GM23338 (cell line): ENCODE data around the gene AIRE. TPM values are rescaled to one million over a fixed set of nuclear protein-coding genes. Genes with fewer than 3 reads are reported as not detected.

ENCODE experiments used
- ATAC-seq: fragments of 200-7000 bp; cut with Tn5 transposase; 3 replicates; pipeline ENCODE4 v1.9.1; 2020
- DNase-seq: peaks from one replicate; pipeline ENCODE4 v3.0.0-alpha.2; 2015; ENCODE audit warnings: low spot score
- H2AFZ ChIP-seq: fragments of 200-600 bp; sonication (generic); 2 replicates; pipeline ENCODE4 v1.8.0; 2016; ENCODE audit warnings: antibody characterized with exemption, mild to moderate bottlenecking, moderate library complexity
- H3F3A ChIP-seq: fragments of 200-600 bp; sonication (generic); replicated peaks from 2 replicates; pipeline ENCODE4 v1.8.0; 2017; ENCODE audit warnings: antibody characterized with exemption, mixed run types, low read depth
- H3K27ac ChIP-seq: fragments of 200-600 bp; sonication (generic); 2 replicates; pipeline ENCODE4 v1.6.1; 2016; ENCODE audit warnings: low read depth
- H3K27me3 ChIP-seq: fragments of 200-600 bp; sonication (generic); 2 replicates; pipeline ENCODE4 v1.8.0; 2016; ENCODE audit warnings: mild to moderate bottlenecking, mixed run types, moderate library complexity; ENCODE audit not compliant: insufficient read depth
- H3K36me3 ChIP-seq: fragments of 200-600 bp; sonication (generic); 2 replicates; pipeline ENCODE4 v1.8.0; 2016; ENCODE audit warnings: mild to moderate bottlenecking; ENCODE audit not compliant: insufficient read depth
- H3K4me1 ChIP-seq: fragments of 200-600 bp; sonication (generic); 2 replicates; pipeline ENCODE4 v1.8.0; 2016; ENCODE audit warnings: mild to moderate bottlenecking, moderate library complexity; ENCODE audit not compliant: insufficient read depth
- H3K4me2 ChIP-seq: fragments of 200-600 bp; sonication (generic); 2 replicates; pipeline ENCODE4 v1.7.1; 2017; ENCODE audit warnings: mixed run types
- H3K4me3 ChIP-seq: fragments of 200-600 bp; sonication (generic); 2 replicates; pipeline ENCODE4 v1.6.1; 2016; ENCODE audit warnings: mixed run types
- H3K79me2 ChIP-seq: fragments of 200-600 bp; sonication (generic); replicated peaks from 2 replicates; pipeline ENCODE4 v1.8.0; 2017; ENCODE audit warnings: mild to moderate bottlenecking; ENCODE audit not compliant: insufficient read depth
- H3K9me2 ChIP-seq: fragments of 200-600 bp; sonication (generic); 2 replicates; pipeline ENCODE4 v1.8.0; 2017; ENCODE audit not compliant: insufficient read depth
- H4K20me1 ChIP-seq: fragments of 200-600 bp; sonication (generic); replicated peaks from 2 replicates; pipeline ENCODE4 v1.8.0; 2017; ENCODE audit warnings: mild to moderate bottlenecking; ENCODE audit not compliant: insufficient read depth
- H3K27ac Mint-ChIP-seq: 2 replicates; pipeline ENCODE4 v1.8.0; 2020; ENCODE audit warnings: inconsistent platforms, mild to moderate bottlenecking, moderate library complexity, mixed read lengths
- H3K27me3 Mint-ChIP-seq: 3 replicates; pipeline ENCODE4 v1.8.0; 2022; ENCODE audit warnings: low read depth, mild to moderate bottlenecking, moderate library complexity, mixed read lengths, inconsistent platforms; ENCODE audit not compliant: insufficient read depth, poor library complexity
- H3K36me3 Mint-ChIP-seq: 3 replicates; pipeline ENCODE4 v1.8.0; 2021; ENCODE audit warnings: low read depth, mild to moderate bottlenecking, inconsistent platforms, moderate library complexity, mixed read lengths
- H3K4me1 Mint-ChIP-seq: 3 replicates; pipeline ENCODE4 v1.8.0; 2020; ENCODE audit warnings: mild to moderate bottlenecking, inconsistent platforms, mixed read lengths
- H3K4me3 Mint-ChIP-seq: 3 replicates; pipeline ENCODE4 v1.8.0; 2021; ENCODE audit warnings: moderate library complexity, mild to moderate bottlenecking, inconsistent platforms, mixed read lengths
- H3K9me3 Mint-ChIP-seq: 3 replicates; pipeline ENCODE4 v1.8.0; 2020; ENCODE audit warnings: moderate library complexity, mild to moderate bottlenecking, inconsistent platforms, mixed read lengths
- CREB1 ChIP-seq: fragments of 250-450 bp; sonication (Bioruptor Pico); IDR thresholded peaks from 2 replicates; pipeline ENCODE4 v1.5.0; 2020; ENCODE audit warnings: low read depth, mild to moderate bottlenecking, moderate library complexity
- EZH2phosphoT487 ChIP-seq: fragments of 200-600 bp; sonication (generic); IDR thresholded peaks from one replicate; pipeline ENCODE4 v1.8.1; 2018; ENCODE audit warnings: antibody characterized with exemption; ENCODE audit not compliant: unreplicated experiment
- JUNB ChIP-seq: IDR thresholded peaks from one replicate; pipeline ENCODE4 v1.6.1; 2016; ENCODE audit warnings: antibody characterized with exemption; ENCODE audit not compliant: unreplicated experiment
- STAT1 ChIP-seq: IDR thresholded peaks from one replicate; pipeline ENCODE4 v1.6.1; 2016; ENCODE audit warnings: antibody characterized with exemption; ENCODE audit not compliant: unreplicated experiment
- ZNF462 ChIP-seq: fragments of 250-450 bp; sonication (Bioruptor Pico); IDR thresholded peaks from 2 replicates; pipeline ENCODE4 v1.5.0; 2020; ENCODE audit warnings: mild to moderate bottlenecking, moderate library complexity
- polyA plus RNA-seq: library from polyadenylated mRNA; unstranded; fragments of >200 nt; fragmentation: Nextera tagmentation; extraction: Ambion mirVana; gene quantifications from 2 replicates; pipeline ENCODE4 v1.2.1, GENCODE V29; 2016
- total RNA-seq: library from RNA; depleted of rRNA; stranded (reverse); fragments of >200 nt; shearing (Covaris generic); gene quantifications from 2 replicates; pipeline ENCODE4 v1.2.3, GENCODE V29; 2014
- TF ChIP-seq, protein P1 (sequence below): IDR thresholded peaks from one replicate; pipeline ENCODE4 v1.6.1; 2018; ENCODE audit warnings: antibody characterized with exemption; ENCODE audit not compliant: unreplicated experiment
- TF ChIP-seq, protein P2 (sequence below): IDR thresholded peaks from 2 replicates; pipeline ENCODE4 v1.6.1; 2016; ENCODE audit warnings: antibody characterized with exemption

Gene AIRE
- total and polyA plus RNA-seq, 2 experiments from 2014 or later, result 0.10 TPM; not detected in 1

GRCh38 chr21:44317871-44318270 is 32.2 kb downstream of the AIRE start (continued):
- TF ChIP-seq ZNF462 (CRISPR knock-in tag), result no peak
- no peak for TF ChIP-seq EZH2phosphoT487

- Histone ChIP-seq H3K27me3 (no peaks in the 10 kb centered on the region), H3K4me2 (no peak overlapping the region), H3K36me3 (no peaks in the 10 kb centered on the region), H3K27ac (no peak overlapping the region), H3K4me3 (no peak overlapping the region), H2AFZ (no peak overlapping the region), H3K79me2 (no peaks in the 10 kb centered on the region), H3K9me2 (no peaks in the 10 kb centered on the region), H3K4me1 (no peaks in the 10 kb centered on the region), H3F3A (no peaks in the 10 kb centered on the region), H4K20me1 (no peaks in the 10 kb centered on the region)
- Mint-ChIP-seq H3K9me3 (no peaks in the 10 kb centered on the region), H3K4me3 (no peak overlapping the region), H3K36me3 (peaks cover 3% of the 10 kb centered on the region; the same call in 2 of the 3 replicates), H3K27ac (no peak overlapping the region), H3K27me3 (peaks cover 10% of the 10 kb centered on the region), H3K4me1 (no peaks in the 10 kb centered on the region)
- ATAC-seq (no peak), DNase-seq (no peak)
- TF ChIP-seq, protein P1, sequence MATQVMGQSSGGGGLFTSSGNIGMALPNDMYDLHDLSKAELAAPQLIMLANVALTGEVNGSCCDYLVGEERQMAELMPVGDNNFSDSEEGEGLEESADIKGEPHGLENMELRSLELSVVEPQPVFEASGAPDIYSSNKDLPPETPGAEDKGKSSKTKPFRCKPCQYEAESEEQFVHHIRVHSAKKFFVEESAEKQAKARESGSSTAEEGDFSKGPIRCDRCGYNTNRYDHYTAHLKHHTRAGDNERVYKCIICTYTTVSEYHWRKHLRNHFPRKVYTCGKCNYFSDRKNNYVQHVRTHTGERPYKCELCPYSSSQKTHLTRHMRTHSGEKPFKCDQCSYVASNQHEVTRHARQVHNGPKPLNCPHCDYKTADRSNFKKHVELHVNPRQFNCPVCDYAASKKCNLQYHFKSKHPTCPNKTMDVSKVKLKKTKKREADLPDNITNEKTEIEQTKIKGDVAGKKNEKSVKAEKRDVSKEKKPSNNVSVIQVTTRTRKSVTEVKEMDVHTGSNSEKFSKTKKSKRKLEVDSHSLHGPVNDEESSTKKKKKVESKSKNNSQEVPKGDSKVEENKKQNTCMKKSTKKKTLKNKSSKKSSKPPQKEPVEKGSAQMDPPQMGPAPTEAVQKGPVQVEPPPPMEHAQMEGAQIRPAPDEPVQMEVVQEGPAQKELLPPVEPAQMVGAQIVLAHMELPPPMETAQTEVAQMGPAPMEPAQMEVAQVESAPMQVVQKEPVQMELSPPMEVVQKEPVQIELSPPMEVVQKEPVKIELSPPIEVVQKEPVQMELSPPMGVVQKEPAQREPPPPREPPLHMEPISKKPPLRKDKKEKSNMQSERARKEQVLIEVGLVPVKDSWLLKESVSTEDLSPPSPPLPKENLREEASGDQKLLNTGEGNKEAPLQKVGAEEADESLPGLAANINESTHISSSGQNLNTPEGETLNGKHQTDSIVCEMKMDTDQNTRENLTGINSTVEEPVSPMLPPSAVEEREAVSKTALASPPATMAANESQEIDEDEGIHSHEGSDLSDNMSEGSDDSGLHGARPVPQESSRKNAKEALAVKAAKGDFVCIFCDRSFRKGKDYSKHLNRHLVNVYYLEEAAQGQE, result no peak
- TF ChIP-seq JUNB (no peak), CREB1 (CRISPR knock-in tag) (no peak), STAT1 (no peak), EZH2phosphoT487 (no peak)
- TF ChIP-seq, protein P2, sequence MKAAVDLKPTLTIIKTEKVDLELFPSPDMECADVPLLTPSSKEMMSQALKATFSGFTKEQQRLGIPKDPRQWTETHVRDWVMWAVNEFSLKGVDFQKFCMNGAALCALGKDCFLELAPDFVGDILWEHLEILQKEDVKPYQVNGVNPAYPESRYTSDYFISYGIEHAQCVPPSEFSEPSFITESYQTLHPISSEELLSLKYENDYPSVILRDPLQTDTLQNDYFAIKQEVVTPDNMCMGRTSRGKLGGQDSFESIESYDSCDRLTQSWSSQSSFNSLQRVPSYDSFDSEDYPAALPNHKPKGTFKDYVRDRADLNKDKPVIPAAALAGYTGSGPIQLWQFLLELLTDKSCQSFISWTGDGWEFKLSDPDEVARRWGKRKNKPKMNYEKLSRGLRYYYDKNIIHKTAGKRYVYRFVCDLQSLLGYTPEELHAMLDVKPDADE, result no peak
Measured at GRCh38 chr21:44318489-44319285, 33.0 kb downstream of the AIRE start.
